LHCN-M2 (cell line): Measurements from ENCODE around the gene TSPAN14. TPM values are rescaled to one million over a fixed set of nuclear protein-coding genes. Genes with fewer than 3 reads are reported as not detected.
"Not testable (repeated sequence)": the region's sequence is repeated elsewhere in the genome, so short reads cannot be mapped to it uniquely, and the experiment has no call there.

Experiments
- DNase-seq: peaks from one replicate; pipeline ENCODE4 v3.0.0-alpha.2; 2012; ENCODE audit warnings: low read depth
- total RNA-seq: library from RNA; depleted of rRNA; stranded (reverse); fragments of >200 nt; gene quantifications from 2 replicates; pipeline ENCODE4 v1.2.3, GENCODE V29; 2014

TSPAN14 gene
- total RNA-seq, 1 experiment from 2014 or later, result 18.6 TPM

GRCh38 chr10:80520661-80521470 is 66.8 kb downstream of the TSPAN14 start:
- DNase-seq, result peak; percentile 29

- DNase-seq, result no peak
These were observed 68.8 kb downstream of the TSPAN14 start for GRCh38 chr10:80522756-80523363.

GRCh38 chr10:80523773-80524172 is 69.7 kb downstream of the TSPAN14 start:
- no peak for DNase-seq

GRCh38 chr10:80524190-80524909 is 70.2 kb downstream of the TSPAN14 start:
- no peak for DNase-seq

GRCh38 chr10:80526218-80526617 is 72.1 kb downstream of the TSPAN14 start:
- no peak for DNase-seq

- DNase-seq, result no peak
These were observed 72.6 kb downstream of the TSPAN14 start for GRCh38 chr10:80526742-80527141.

- DNase-seq, result no peak
These were observed 74.1 kb downstream of the TSPAN14 start for GRCh38 chr10:80528185-80528700.

- no peak for DNase-seq
These were observed 74.8 kb downstream of the TSPAN14 start for GRCh38 chr10:80528901-80529300.

GRCh38 chr10:80529604-80530003 is 75.5 kb downstream of the TSPAN14 start:
- no peak for DNase-seq

GRCh38 chr10:80530251-80530650 is 76.1 kb downstream of the TSPAN14 start:
- DNase-seq, result peak; percentile 13

- DNase-seq, result no peak
These were observed 76.7 kb downstream of the TSPAN14 start for GRCh38 chr10:80530816-80531215.

GRCh38 chr10:80532571-80532970 is 78.5 kb downstream of the TSPAN14 start:
- no peak for DNase-seq

GRCh38 chr10:80534059-80534458 is 79.9 kb downstream of the TSPAN14 start:
- DNase-seq, result not testable (repeated sequence)

GRCh38 chr10:80534646-80535045 is 80.5 kb downstream of the TSPAN14 start:
- not testable (repeated sequence) for DNase-seq

GRCh38 chr10:80535671-80536360 is 81.7 kb downstream of the TSPAN14 start:
- peak; percentile 45 for DNase-seq

- no peak for DNase-seq
These were observed 82.3 kb downstream of the TSPAN14 start for GRCh38 chr10:80536361-80536835.

GRCh38 chr10:80537086-80537735 is 83.1 kb downstream of the TSPAN14 start:
- DNase-seq, result no peak

- no peak for DNase-seq
These were observed 83.8 kb downstream of the TSPAN14 start, which contains the start of gene SH2D4B for GRCh38 chr10:80537736-80538480. Gene SH2D4B (plus strand): TSS chr10:80537902. CDS start chr10:80538332, 430 bp downstream.

- no peak for DNase-seq
These were observed 84.5 kb downstream of the TSPAN14 start for GRCh38 chr10:80538481-80539185.
